Activated CD4-positive, CD25-positive, alpha-beta regulatory T cell (primary cell): ENCODE data around the gene PPP1R12C.
"Not testable (repeated sequence)": the region's sequence is repeated elsewhere in the genome, so short reads cannot be mapped to it uniquely, and the experiment has no call there.

ENCODE experiments used
- DNase-seq, 4 experiments: peaks; one replicate each; lab custom pipeline; 2025; lab: John Stamatoyannopoulos, UW

Gene PPP1R12C

DNA sequence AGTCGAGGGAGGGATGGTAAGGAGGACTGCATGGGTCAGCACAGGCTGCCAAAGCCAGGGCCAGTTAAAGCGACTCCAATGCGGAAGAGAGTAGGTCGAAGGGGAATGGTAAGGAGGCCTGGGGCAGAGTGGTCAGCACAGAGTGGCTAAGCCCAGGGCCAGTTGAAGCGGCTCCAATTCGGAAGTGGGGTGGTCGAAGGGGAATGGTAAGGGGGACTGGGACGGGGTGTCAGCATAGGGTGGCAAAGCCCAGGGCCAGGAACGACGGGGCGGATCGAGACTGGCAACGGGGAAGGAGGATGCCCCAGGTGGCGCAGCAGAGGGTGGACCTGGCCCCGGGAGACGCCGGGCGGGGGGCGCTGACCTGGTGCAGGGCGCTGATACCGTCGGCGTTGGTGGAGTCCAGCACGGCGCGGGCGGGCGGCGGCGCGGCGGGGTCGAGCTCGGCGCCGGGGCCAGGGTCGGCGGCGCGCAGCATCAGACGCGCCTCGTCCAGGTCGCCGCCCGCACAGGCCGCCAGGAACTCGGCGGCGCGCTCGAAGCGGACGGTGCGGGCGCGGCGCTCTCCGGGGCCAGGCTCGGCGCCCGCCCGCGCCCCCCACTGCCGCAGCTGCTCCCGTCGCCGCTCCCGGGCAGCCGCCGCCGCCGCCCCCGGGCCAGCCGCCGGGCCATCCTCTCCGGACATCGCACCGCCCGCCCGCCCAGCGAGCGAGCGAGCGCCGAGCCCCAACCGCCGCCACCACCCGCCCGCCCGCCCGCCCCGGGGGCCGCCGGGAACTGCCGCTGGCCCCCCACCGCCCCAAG is at the start of gene PPP1R12C:
Gene PPP1R12C (minus strand): TSS at position 779 of the 804 bp plus-strand sequence. CDS start 94 bp downstream, at position 685.
- DNase-seq: no peak

DNA sequence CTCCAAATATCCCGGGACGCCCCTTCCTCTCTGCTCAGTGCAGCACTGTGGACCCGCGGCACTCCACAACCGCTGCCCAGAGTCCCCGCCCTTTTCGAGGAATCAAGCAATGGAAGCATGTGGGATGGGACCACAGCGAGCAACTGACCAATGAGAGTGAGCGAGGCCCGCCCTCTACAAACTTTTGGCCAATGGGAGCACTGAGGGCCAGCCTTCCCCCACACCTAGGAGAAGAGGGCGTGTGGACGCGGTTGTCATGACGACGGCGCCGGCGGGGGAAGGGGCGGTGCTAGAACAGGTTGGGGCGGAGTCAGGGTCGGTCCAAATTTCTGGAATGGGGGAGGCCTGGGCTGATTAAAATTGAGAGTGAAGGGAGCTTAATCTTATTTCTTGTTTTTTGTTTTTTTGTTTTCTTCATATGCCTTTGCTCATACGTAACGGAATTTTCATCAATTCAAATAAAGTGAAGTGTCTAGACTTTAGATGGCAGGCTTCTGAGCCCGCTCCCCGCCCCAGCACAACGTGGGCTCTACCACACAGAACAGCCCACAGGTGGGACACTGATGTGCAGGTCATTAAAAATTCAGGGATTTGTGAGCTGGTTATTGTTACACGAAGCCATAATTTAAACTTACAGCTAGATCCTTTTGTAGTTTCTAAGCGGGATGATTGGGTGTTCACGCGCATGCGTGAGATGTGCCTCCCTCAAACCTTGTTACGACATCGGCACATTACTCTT is 49.3 kb upstream of the PPP1R12C start, which contains the start of gene DNAAF3:
Gene DNAAF3 (minus strand): TSS at position 84 of the 739 bp plus-strand sequence. CDS start 200 bp downstream, outside the sequence.
- peak in 1 of 4 experiments; percentile 38 for DNase-seq

DNA sequence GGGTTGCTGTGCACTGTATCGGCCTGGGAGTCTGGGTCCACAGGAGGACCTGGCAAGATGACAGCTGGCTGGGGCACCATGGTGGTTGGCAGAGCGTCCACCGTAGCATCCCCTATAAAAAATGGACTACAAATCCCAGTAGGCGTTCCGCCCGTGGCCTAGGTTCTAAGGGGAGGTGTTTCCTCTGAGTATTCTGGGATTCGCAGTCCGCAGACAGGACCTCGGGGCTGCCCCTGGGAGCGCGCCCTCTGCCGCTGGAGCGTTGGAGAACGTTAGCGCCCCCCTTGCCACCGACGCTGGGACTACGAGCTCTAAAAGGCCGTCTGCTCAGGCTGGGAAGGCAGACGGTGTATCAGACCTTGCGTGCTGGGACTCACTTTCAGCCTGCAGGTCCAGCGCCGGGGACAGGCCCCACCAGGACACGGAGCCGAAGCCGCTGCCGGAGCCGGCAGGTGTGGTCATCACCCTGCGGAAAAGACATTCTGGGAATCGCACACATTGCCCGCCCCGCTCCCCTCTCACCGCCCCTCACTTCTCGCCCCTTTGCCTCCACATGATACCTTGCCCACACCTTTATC is 48.6 kb upstream of the PPP1R12C start:
- DNase-seq: no peak

DNA sequence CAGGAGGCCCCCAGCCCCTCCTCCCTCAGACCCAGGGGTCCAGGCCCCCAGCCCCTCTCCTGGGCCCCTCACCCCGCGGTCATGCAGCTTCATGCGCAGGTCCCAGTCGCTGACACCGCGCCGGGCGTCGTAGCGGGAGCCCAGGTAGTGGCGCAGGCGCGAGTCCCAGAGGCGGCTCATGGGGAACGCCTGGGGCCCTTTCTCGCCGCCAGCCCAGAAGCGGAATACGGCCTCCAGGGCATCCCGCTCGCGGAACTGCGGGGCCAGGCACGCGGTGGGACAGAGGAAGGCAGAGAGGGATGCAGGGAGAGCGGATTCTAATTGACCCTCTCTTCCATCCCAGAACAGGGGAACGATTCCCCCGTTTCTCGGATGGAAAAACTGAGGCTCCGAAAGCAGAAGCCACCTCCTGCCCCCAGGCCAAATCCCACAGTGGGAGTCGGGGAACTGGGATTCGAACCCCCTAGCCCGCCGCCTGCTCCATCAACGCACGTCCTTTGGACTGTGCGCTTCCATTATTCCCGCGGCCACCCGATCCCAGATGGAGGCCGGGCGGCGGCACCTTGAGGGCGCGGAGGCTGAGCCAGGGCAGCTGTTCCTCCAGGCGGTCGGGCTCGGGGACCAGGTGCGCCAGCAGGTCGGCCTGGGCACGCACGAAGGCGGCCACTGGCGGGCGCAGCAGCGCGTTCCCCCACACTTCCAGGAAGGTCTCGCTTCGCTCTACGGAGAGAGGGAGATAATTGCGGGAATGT is 44.3 kb upstream of the PPP1R12C start:
- DNase-seq: no peak

DNA sequence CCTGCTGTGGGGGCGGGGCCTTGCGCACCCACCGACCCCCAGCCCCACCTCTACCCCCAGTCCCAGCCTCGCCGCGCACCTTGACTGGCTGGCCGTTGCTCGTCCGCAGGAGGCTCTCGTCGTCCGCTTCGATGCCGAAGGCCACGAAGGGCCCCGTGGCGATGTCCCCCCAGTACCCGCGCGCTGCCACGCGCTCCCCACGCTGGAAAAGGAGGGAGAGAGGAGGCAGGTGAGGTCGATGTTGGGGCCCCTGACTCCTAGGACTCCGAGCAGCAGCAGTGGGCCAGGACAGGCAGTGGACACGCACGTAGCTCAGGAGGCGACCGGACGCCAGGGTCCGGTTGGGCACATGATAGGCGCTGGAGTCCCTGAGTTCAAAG is 43.5 kb upstream of the PPP1R12C start:
- DNase-seq: no peak

DNA sequence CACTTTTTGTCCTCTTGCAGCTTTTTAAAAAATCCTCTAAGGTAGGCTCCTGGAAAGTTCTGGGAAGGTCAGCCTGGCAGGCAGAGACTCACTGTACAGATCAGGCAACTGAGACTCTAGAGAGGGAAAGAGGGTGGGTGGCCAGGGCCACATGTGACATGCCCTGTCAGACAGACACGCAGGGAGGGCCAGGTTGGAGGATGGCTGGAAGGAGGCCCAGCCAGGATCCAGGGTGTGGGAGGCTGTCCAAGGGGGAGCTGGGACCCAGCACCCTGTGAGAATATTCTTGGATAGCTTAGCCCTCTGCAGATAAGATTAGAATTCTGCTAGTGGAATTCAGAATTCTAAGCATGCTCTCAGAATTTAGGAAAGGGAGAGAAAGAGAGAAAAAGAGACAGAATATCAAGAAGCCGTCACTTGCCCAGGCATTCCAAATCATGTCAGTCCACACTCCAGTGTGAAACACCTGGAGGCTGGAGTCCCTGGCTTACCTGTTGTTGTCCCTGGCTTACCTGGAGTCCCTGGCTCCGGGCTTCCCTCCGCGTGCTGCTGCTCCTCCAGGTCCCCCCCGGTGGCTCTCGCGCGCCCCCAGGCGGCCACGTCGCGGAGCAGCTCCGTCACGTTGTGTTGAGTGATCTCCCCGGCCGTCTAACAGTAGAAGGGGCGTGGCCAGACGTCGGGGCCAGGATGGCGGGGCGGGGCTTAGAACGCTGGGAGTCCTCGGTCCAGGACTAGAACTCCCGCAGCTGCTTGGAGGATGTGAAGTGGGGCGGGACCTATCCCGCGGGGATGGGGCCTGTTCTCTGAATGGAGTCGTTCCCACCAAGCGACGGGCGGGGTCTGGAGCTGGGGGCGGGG is 42.9 kb upstream of the PPP1R12C start:
- peak; percentile 56 to 71 (median 68) for DNase-seq

DNA sequence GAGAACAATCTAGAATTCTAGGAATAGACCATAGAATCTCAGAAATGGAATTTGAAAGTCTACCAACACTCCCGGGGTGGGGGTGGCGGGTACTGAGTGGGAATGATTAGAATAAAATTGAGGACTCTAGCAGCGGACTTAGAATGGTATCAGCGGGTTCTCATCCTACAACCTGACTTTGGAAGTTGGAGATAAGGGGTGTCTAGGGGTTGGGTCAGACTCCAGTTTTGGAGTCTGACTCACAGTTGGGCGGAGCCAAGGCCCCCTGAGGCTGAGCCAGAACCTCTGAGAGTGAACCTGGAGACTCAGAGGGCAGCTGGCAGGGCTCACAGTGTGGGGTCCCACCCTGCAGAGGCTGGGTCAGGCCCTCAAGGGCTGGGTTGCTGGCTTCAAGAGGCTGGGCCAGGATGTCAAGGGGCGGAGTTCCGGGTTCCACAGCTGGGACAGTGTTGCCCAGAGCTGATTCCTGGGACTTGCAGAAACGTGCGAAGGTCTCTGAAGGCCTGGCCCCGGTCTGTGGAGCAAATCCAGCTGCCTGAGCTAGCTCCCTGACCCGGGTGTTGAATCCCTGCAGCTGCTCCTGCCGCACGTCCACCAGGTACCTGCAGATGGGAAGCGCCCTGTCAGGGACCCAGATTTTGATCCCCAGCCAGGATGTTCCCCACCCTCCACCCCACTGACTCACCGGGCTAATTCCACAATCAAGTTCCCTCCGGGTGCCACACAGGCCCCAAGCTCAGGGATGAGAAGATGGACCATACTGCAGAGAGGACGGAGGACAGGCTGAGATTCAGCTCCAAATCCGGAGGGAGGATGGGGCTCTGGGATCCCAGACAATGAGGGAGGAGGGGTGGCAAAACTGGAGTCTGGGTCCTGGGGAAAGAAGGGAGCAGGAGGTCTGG is 41.7 kb upstream of the PPP1R12C start:
- no peak for DNase-seq

DNA sequence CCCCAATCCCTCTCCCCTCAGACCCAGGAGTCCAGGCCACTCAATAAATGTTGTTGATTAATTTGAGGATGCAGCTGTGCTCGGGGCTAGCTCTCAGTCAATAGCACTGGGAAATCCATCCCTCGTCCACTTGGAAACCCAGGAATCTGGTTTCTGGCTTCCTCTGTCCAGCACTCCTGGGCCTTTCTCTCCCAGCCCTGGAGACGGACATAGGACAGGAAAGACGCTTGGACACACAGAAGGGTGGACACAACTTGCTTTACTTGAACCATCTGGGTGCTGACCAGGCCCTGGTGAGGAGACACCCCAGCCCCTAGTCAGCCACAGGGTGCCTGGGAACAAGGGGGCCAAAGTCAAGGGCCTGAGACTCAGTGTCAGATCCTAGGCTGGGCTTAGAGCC is 41.0 kb upstream of the PPP1R12C start:
- DNase-seq: no peak

DNA sequence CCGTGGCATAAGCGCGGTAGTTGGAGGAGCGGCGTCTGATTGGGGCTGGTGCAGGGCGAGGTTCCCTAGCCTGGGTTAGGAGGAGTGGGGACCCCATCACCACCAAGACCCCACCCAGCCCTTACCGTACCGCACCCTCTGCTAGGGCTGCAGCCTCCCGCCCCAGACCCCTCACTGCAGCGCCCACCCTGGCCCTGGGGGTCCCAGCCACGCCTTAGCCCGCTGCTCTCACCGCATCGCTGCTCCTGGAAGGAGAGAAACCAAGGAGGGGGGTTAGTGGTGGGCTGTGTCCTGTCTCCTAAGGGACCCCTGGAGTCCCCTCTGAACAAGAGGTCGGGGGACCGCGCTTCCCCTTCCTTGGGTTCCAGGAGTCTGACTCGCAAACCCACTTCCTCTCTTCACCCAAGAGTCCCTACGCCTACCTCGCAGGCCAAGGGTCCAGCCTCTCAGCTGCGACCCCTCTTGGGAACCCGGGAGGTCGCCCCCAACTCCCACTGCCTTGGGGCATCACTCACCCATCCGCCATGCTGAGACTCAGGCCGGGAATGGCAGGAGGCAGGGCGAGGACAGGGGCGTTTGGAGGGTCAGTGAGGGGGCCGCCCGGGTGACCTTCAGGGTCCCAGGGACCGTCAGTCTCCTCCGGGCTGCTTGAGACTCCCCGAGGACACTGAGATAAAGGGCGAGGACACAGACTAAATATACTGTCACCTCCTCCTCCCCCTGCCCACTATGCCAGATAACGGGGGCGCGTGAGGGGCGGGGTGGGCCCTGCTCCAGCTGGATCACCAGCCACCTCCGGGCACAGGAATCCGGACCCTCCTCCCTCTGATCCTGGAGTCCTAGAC is 39.8 kb upstream of the PPP1R12C start, which contains the start of gene TNNI3:
Gene TNNI3 (minus strand): TSS at position 669 of the 845 bp plus-strand sequence. CDS start 143 bp downstream, at position 526.
- DNase-seq: no peak

DNA sequence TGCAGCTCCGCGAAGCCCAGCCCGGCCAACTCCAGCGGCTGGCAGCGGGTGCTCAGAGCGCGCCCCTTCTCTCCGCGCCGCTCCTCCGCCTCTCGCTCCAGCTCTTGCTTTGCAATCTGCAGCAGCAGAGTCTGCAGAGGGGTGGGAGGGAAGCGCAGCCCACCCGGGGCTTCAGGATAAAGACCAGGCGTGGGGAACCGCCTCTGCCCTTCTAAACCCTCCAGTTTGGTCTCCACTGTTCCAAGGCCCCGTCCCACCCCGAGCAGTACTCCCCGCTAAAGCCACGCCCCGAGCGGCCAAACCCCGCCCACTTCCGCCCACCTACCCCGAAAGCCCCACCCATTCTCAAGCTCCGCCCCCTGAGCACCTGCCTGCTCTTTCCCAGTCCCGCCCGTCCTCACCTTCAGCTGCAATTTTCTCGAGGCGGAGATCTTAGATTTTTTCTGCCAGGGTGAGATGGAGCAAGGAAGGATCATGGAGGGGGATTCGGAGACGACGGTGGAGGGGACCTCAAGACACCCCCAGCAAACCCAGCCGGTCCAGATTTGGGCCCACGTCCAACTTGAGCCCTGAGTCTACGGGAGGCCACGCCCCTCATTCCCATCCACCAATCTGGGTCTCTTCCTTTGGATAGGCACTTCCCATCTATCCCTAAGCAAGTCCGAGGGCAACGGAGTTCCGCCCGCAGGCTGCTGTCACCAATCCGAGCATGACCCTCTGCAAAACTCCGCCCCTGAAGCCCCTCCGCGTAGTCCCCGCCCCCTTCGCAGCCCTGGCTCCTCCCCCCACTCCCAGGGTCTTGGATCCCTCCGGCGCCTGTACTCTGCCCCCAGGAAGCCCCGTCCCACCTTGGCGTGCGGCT is 39.0 kb upstream of the PPP1R12C start:
- peak in 2 of 4 experiments; percentile 15 to 24 for DNase-seq

DNA sequence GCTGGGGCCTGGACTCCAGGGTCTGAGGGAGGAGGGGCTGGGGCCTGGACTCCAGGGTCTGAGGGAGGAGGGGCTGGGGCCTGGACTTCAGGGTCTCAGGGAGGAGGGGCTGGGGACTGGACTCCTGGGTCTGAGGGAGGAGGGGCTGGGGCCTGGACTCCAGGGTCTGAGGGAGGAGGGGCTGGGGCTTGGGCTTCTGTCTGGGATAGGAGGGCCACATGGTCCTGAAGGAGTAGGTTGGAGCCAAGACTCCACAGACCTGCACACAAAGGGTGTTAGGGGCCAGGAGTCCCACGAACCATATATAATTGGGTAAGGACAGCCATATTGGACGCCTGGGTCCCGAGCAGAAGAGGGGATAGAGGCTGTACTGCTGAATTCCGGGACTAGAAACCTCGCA is 38.3 kb upstream of the PPP1R12C start:
- not testable (repeated sequence) for DNase-seq

DNA sequence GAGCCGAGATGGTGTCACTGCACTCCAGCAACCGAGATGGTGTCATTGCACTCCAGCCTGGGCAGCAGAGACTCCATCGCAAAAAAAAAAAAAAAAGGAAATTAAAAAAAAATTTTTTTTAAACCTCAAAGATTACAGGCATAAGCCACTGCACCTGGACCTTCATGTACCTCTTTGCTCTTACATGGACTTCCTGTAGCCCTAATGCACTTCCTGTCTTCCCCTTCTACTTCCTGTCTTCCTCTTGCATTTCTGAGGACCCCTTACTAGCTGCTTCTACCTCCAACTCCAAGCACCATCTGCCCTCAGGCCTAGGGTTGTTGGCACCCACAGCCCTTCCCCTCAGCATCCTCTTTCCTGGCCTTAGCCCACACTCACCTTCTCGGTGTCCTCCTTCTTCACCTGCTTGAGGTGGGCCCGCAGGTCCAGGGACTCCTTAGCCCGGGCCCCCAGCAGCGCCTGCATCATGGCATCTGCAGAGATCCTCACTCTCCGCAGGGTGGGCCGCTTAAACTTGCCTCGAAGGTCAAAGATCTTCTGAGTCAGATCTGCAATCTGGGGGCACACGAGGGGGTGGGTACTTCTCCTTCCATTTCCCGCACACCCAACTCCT is 36.3 kb upstream of the PPP1R12C start:
- no peak for DNase-seq

DNA sequence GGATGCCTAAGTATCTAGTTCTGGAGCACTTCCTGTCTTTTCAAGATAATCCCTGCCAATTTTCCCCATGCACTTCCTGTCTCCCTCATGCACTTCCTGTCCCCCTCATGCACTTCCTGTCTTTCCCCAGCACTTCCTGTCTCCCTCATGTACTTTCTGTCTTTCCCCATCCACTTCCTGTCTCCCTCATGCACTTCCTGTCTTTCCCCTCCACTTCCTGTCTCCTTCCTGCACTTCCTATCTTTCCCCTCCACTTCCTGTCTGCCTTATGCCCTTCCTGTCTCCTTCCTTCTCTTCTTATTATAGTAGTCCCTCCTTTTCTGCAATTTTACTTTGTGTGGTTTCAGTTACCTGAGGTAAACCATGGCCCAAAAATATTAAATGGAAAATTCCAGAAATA is 34.6 kb upstream of the PPP1R12C start:
- no peak for DNase-seq

DNA sequence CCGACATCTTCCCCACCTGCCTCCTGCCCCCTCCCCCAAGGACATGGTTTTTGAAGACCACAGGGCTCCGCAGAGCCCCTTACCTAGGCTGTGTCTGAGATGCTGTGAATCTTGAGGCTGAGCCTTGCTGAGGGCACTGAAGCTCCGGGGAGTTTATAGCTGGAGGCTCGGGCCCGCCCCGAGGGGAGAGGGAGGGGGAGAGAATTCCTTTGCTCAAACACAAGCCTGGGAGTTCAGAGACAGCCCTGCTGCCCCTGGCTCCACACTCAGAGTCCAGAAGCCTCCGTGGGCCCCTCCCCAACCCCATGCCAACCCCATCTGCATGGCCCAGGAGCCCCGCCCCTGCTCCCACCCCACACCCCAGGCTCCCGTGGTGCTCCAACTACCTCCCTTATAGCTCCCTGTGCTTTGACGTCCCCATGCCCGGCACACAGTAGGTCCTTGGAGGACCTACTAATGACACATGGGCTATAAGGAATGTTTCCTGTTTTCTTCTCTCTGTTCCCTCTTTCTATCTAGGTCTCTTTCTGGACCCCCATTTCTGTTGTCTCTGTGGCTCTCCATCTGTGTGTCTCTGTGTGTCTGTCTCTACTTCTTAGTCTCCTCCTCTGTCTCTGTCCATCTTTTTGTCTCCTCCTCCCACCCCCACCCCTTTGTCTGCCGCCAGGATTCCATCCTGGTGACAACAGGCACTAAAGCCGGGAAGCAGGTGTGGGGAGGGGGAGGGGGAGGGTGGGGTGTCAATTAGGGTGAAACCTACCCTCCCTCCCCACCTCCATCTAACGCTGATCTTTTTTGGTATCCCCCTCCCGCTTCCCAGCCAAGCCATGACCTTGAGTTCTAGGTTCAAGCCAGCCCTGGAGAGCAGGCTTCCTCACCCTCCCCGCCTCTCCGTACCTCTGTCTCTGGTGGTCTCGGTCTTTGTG is 31.9 kb upstream of the PPP1R12C start, which contains the start of gene TNNT1:
Gene TNNT1 (minus strand): TSS at position 129 of the 926 bp plus-strand sequence. CDS start 2,049 bp downstream, outside the sequence.
- no peak for DNase-seq

DNA sequence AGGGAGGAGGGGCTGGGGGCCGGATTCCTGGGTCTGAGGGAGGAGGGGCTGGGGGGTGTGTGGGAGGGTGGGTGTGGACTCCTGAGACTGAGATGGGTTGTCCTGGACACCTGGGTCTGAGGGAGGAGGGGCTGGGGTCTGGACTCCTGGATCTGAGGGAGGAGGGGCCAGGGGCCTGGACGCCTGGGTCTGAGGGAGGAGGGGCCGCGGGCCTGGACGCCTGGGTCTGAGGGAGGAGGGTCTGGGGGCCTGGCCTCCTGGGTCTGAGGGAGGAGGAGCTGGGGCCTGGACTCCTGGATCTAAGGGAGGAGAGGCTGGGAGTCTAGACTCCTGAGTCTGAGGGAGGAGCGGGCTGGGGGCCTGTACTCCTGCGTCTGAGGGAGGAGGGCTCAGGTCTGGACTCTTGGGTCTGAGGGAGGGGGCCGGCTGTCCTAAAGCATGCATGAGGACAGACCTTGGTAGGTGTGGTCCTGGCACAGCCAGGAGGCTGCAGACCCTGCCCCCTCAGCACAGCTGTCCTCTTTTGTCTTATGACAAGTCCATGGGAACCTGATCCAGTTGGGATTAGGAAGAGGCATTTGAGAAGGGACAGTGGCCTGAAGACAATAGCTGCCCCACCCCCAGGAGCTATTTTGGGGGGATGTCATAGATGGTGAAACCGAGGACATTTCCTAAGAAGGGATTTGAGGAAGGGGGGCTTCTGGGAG is 30.3 kb upstream of the PPP1R12C start:
- no peak for DNase-seq
